Mesendoderm (in vitro differentiated cells): Measurements from ENCODE around the gene CRTAP.
"Not testable (repeated sequence)": the region's sequence is repeated elsewhere in the genome, so short reads cannot be mapped to it uniquely, and the experiment has no call there.

Experiments
- DNase-seq: peaks from one replicate; pipeline ENCODE4 v3.0.0; 2013
- H2AK5ac ChIP-seq: 2 replicates; pipeline ENCODE4 v1.6.1; 2013; ENCODE audit warnings: low read length, inconsistent platforms
- H2BK120ac ChIP-seq: 2 replicates; pipeline ENCODE4 v1.6.1; 2013; ENCODE audit warnings: low read depth, mild to moderate bottlenecking, low read length, moderate library complexity, mixed read lengths
- H2BK15ac ChIP-seq: replicated peaks from 2 replicates; pipeline ENCODE4 v1.6.1; 2013; ENCODE audit warnings: low read depth, mild to moderate bottlenecking, moderate library complexity
- H2BK5ac ChIP-seq: 2 replicates; pipeline ENCODE4 v1.6.1; 2013; ENCODE audit warnings: low read length, inconsistent platforms
- H3K18ac ChIP-seq: 2 replicates; pipeline ENCODE4 v1.6.1; 2013; ENCODE audit warnings: mild to moderate bottlenecking, low read length, mixed read lengths
- H3K23ac ChIP-seq: one replicate; pipeline ENCODE4 v1.6.1; 2013; ENCODE audit warnings: low read length
- H3K27ac ChIP-seq: 2 replicates; pipeline ENCODE4 v1.5.1; 2013; ENCODE audit warnings: low read depth, mild to moderate bottlenecking, inconsistent platforms, low read length, moderate library complexity
- H3K27me3 ChIP-seq: 2 replicates; pipeline ENCODE4 v1.6.1; 2013; ENCODE audit warnings: low read length, control low read depth, mild to moderate bottlenecking, inconsistent platforms; ENCODE audit not compliant: insufficient read depth, poor library complexity
- H3K36me3 ChIP-seq: 2 replicates; pipeline ENCODE4 v1.6.1; 2013; ENCODE audit warnings: low read length, inconsistent platforms; ENCODE audit not compliant: control insufficient read depth, insufficient read depth
- H3K4ac ChIP-seq: one replicate; pipeline ENCODE4 v1.6.1; 2013; ENCODE audit warnings: low read depth, mild to moderate bottlenecking, low read length, moderate library complexity
- H3K4me1 ChIP-seq: 2 replicates; pipeline ENCODE4 v1.6.1; 2013; ENCODE audit warnings: low read depth, low read length, inconsistent platforms; ENCODE audit not compliant: control insufficient read depth
- H3K4me2 ChIP-seq: 2 replicates; pipeline ENCODE4 v1.6.1; 2013; ENCODE audit warnings: low read length
- H3K4me3 ChIP-seq: 2 replicates; pipeline ENCODE4 v1.5.1; 2013; ENCODE audit warnings: mild to moderate bottlenecking, low read length
- H3K56ac ChIP-seq: one replicate; pipeline ENCODE4 v1.6.1; 2013; ENCODE audit warnings: low read length
- H3K79me1 ChIP-seq: 2 replicates; pipeline ENCODE4 v1.6.1; 2013; ENCODE audit warnings: low read length, inconsistent platforms
- H3K79me2 ChIP-seq: 2 replicates; pipeline ENCODE4 v1.6.1; 2013; ENCODE audit warnings: mild to moderate bottlenecking, low read length; ENCODE audit not compliant: control insufficient read depth, insufficient read depth
- H3K9ac ChIP-seq: 2 replicates; pipeline ENCODE4 v1.6.1; 2013; ENCODE audit warnings: low read length, inconsistent platforms
- H4K5ac ChIP-seq: one replicate; pipeline ENCODE4 v1.6.1; 2013; ENCODE audit warnings: low read length
- H4K8ac ChIP-seq: one replicate; pipeline ENCODE4 v1.6.1; 2013; ENCODE audit warnings: low read depth, mild to moderate bottlenecking, control low read depth, low read length, moderate library complexity
- WGBS: extraction: QIAGEN DNeasy Blood & Tissue Kit; methylation state at CpG from one replicate; pipeline ENCODE4 v1.1.7; 2013; ENCODE audit warnings: low lambda C conversion rate, missing lambda C conversion rate; ENCODE audit not compliant: insufficient coverage; ENCODE audit errors: extremely low coverage; 5-methylcytosine and 5-hydroxymethylcytosine counted together

Gene CRTAP

DNA sequence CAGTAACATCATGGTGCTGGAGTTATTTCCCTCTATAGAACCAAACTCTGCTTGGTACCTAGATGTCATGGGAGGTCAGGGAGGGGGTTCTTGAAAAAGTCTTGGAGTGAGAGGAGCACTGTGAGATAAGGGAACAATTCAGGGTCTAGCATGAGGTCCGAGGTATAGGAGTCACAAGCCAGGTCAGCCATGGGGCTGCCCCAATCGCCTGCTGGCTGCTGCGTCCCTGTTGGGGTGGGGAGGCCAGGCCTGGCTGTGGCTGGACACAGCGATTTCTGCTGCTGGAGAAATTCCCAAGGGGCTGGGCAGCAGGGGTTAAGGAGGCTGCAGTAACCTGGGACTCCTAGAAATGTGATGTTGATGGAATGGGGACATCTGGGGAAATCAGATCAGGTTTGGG is 59.9 kb downstream of the CRTAP start:
- H3K79me2 ChIP-seq: no peaks in the 10 kb centered on the region
- H3K27me3 ChIP-seq: no peaks in the 10 kb centered on the region
- H3K36me3 ChIP-seq: no peaks in the 10 kb centered on the region
- no peak overlapping the region for H3K4me3 ChIP-seq
- H3K4me1 ChIP-seq: no peaks in the 10 kb centered on the region
- no peak overlapping the region for H3K4ac ChIP-seq
- H3K56ac ChIP-seq: no peak overlapping the region
- H3K79me1 ChIP-seq: no peaks in the 10 kb centered on the region
- no peak overlapping the region for H2BK5ac ChIP-seq
- no CpG with 5 or more reads among the region's 4 CpGs for WGBS
- no peak overlapping the region for H3K23ac ChIP-seq
- H3K27ac ChIP-seq: no peak overlapping the region
- H3K4me2 ChIP-seq: no peak overlapping the region
- H4K5ac ChIP-seq: no peak overlapping the region
- no peak overlapping the region for H3K9ac ChIP-seq
- H4K8ac ChIP-seq: no peak overlapping the region
- H3K18ac ChIP-seq: no peak overlapping the region
- no peak overlapping the region for H2BK120ac ChIP-seq
- DNase-seq: no peak
- no peak overlapping the region for H2BK15ac ChIP-seq
- no peak overlapping the region for H2AK5ac ChIP-seq

DNA sequence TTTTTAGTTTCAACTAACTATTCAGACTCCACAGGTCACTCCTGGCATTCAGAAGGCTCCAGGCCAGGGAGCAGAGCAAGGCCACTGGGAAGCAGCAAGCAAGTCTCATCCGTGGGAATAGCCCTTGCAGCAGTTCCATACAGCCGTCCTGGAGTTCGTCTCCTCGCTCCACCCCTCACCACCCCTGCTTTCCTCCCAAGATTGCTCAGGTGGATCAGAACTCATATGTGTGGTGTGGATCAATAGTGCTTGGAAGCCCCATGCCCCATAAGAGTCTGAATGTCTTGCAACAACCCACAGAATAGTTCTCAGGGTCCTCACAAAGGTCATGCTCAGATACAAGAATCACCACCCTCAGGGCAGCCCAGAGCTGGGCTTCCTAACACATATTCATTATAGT is 60.3 kb downstream of the CRTAP start:
- Histone ChIP-seq H3K4me2 (no peak overlapping the region), H3K27me3 (no peaks in the 10 kb centered on the region), H3K18ac (no peak overlapping the region), H3K79me2 (no peaks in the 10 kb centered on the region), H3K36me3 (no peaks in the 10 kb centered on the region), H2BK120ac (no peak overlapping the region), H2AK5ac (no peak overlapping the region), H3K56ac (no peak overlapping the region), H4K8ac (no peak overlapping the region), H3K4me1 (no peaks in the 10 kb centered on the region), H3K4ac (no peak overlapping the region), H3K79me1 (no peaks in the 10 kb centered on the region), H2BK15ac (no peak overlapping the region), H3K4me3 (no peak overlapping the region), H3K27ac (no peak overlapping the region), H3K23ac (no peak overlapping the region), H4K5ac (no peak overlapping the region), H3K9ac (no peak overlapping the region), H2BK5ac (no peak overlapping the region)
- DNase-seq: no peak
- no CpG with 5 or more reads among the region's 4 CpGs for WGBS

- H3K56ac ChIP-seq: no peak overlapping the region
- no peak overlapping the region for H4K5ac ChIP-seq
- H3K23ac ChIP-seq: no peak overlapping the region
- DNase-seq: no peak
- no peak overlapping the region for H2BK120ac ChIP-seq
- no peak overlapping the region for H3K18ac ChIP-seq
- no CpG with 5 or more reads among the region's 19 CpGs for WGBS
- H3K79me2 ChIP-seq: no peaks in the 10 kb centered on the region
- H3K4me1 ChIP-seq: no peaks in the 10 kb centered on the region
- no peaks in the 10 kb centered on the region for H3K79me1 ChIP-seq
- no peak overlapping the region for H3K4ac ChIP-seq
- no peak overlapping the region for H2BK5ac ChIP-seq
- no peak overlapping the region for H3K4me3 ChIP-seq
- H2BK15ac ChIP-seq: no peak overlapping the region
- H3K9ac ChIP-seq: no peak overlapping the region
- no peak overlapping the region for H3K27ac ChIP-seq
- H3K27me3 ChIP-seq: no peaks in the 10 kb centered on the region
- no peak overlapping the region for H3K4me2 ChIP-seq
- H4K8ac ChIP-seq: no peak overlapping the region
- H3K36me3 ChIP-seq: no peaks in the 10 kb centered on the region
- no peak overlapping the region for H2AK5ac ChIP-seq
These were observed 61.0 kb downstream of the CRTAP start for GRCh38 chr3:33174711-33175414.

DNA sequence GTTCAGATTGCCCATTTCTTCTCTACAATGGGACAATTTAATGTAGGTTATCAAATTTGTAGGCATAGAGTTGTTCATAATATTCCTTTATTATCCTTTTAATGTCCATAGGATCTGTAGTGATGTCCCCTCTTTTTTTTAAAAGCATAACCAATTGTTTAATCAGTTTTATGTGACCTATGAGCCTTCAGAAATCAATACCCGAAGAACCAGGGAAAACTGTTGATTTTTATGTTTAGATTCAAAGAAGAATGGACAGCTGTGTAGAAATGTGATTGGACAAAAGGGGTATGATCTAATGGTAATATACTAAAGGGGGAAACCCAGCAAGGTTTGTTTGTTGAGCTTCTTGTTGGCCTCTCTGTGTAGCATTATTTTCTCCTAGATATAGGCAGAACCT is 65.3 kb downstream of the CRTAP start:
- Histone ChIP-seq H3K79me1 (no peaks in the 10 kb centered on the region), H3K9ac (no peak overlapping the region), H3K36me3 (no peaks in the 10 kb centered on the region), H2AK5ac (no peak overlapping the region), H3K4me1 (no peaks in the 10 kb centered on the region), H3K27me3 (no peaks in the 10 kb centered on the region), H3K56ac (no peak overlapping the region), H4K8ac (no peak overlapping the region), H3K79me2 (no peaks in the 10 kb centered on the region), H4K5ac (no peak overlapping the region), H3K27ac (no peak overlapping the region), H2BK15ac (no peak overlapping the region), H2BK5ac (no peak overlapping the region), H3K23ac (no peak overlapping the region), H3K4me3 (no peak overlapping the region), H2BK120ac (no peak overlapping the region), H3K4ac (no peak overlapping the region), H3K4me2 (no peak overlapping the region), H3K18ac (no peak overlapping the region)
- DNase-seq: no peak
- no CpG with 5 or more reads among the region's 1 CpG for WGBS

DNA sequence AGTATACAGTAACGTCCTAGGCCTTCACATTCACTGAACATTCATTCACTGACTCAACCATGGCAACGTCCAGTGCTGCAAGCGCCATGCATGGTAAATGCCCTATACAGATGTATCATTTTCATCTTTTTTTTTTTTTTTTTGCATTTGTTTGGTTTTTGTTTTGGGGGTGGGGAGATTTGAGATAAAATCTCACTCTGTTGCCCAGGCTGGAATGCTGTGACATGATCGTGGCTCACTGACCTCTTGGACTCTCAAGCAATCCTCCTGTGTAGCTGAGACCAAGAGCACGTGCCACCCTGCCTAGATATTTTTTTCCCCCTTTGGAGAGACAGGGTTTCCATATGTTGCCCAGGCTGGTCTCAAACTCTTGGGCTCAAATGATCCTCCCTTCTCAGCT is 67.4 kb downstream of the CRTAP start:
- no peaks in the 10 kb centered on the region for H3K27me3 ChIP-seq
- H3K27ac ChIP-seq: no peak overlapping the region
- no CpG with 5 or more reads among the region's 5 CpGs for WGBS
- H3K4me2 ChIP-seq: no peak overlapping the region
- no peaks in the 10 kb centered on the region for H3K79me1 ChIP-seq
- no peak overlapping the region for H2BK5ac ChIP-seq
- H3K4ac ChIP-seq: no peak overlapping the region
- no peak for DNase-seq
- no peak overlapping the region for H4K5ac ChIP-seq
- H2AK5ac ChIP-seq: no peak overlapping the region
- H3K9ac ChIP-seq: no peak overlapping the region
- no peak overlapping the region for H3K18ac ChIP-seq
- H3K23ac ChIP-seq: no peak overlapping the region
- no peaks in the 10 kb centered on the region for H3K79me2 ChIP-seq
- no peaks in the 10 kb centered on the region for H3K36me3 ChIP-seq
- H4K8ac ChIP-seq: no peak overlapping the region
- H2BK15ac ChIP-seq: no peak overlapping the region
- no peak overlapping the region for H3K4me3 ChIP-seq
- H3K56ac ChIP-seq: no peak overlapping the region
- no peak overlapping the region for H2BK120ac ChIP-seq
- H3K4me1 ChIP-seq: no peaks in the 10 kb centered on the region

GRCh38 chr3:33181641-33182040 is 67.8 kb downstream of the CRTAP start:
- not testable (repeated sequence) for H3K27ac ChIP-seq, H3K9ac ChIP-seq, H3K4me2 ChIP-seq, H4K8ac ChIP-seq, DNase-seq, H3K4me3 ChIP-seq, H3K56ac ChIP-seq, H3K36me3 ChIP-seq, H2BK15ac ChIP-seq, H3K79me2 ChIP-seq, H3K4ac ChIP-seq, H3K18ac ChIP-seq, H2BK120ac ChIP-seq, H2BK5ac ChIP-seq, H4K5ac ChIP-seq, H3K23ac ChIP-seq, H3K27me3 ChIP-seq, H3K79me1 ChIP-seq, H3K4me1 ChIP-seq, H2AK5ac ChIP-seq
- WGBS: no CpG with 5 or more reads among the region's 1 CpG
